GM18526 (cell line): ENCODE results near the gene ANKS1A.

Source experiments
- POLR2A ChIP-seq: IDR thresholded peaks from 3 replicates; pipeline ENCODE4 v1.6.1; 2011; ENCODE audit not compliant: insufficient read length; ENCODE audit errors: extremely low read depth

The ANKS1A gene

GRCh38 chr6:35021004-35021403 is 131.9 kb downstream of the ANKS1A start:
- no peak for TF ChIP-seq POLR2A

GRCh38 chr6:35023091-35024000 is 134.3 kb downstream of the ANKS1A start:
- no peak for TF ChIP-seq POLR2A

GRCh38 chr6:35024551-35025054 is 135.5 kb downstream of the ANKS1A start:
- TF ChIP-seq POLR2A: no peak

GRCh38 chr6:35025232-35026188 is 136.5 kb downstream of the ANKS1A start:
- no peak for TF ChIP-seq POLR2A

GRCh38 chr6:35026434-35027222 is 137.6 kb downstream of the ANKS1A start:
- no peak for TF ChIP-seq POLR2A

GRCh38 chr6:35027807-35028206 is 138.8 kb downstream of the ANKS1A start:
- no peak for TF ChIP-seq POLR2A

- TF ChIP-seq POLR2A: no peak
Measured at GRCh38 chr6:35028781-35029769, 140.0 kb downstream of the ANKS1A start.

GRCh38 chr6:35030099-35030498 is 141.0 kb downstream of the ANKS1A start:
- no peak for TF ChIP-seq POLR2A

- TF ChIP-seq POLR2A: no peak
Measured at GRCh38 chr6:35031611-35032529, 142.8 kb downstream of the ANKS1A start.

GRCh38 chr6:35033683-35034082 is 144.6 kb downstream of the ANKS1A start:
- TF ChIP-seq POLR2A: no peak

- no peak for TF ChIP-seq POLR2A
Measured at GRCh38 chr6:35034411-35035191, 145.5 kb downstream of the ANKS1A start.

- no peak for TF ChIP-seq POLR2A
Measured at GRCh38 chr6:35035481-35036030, 146.5 kb downstream of the ANKS1A start.
